Femur (tissue), 1 donor: ENCODE results near the gene MAP3K5.

Experiments used
- DNase-seq: peaks from one replicate; pipeline ENCODE4 v3.0.0-alpha.2; 2017

MAP3K5 gene

GRCh38 chr6:136672144-136672543, 120.1 kb downstream of the MAP3K5 start:
- DNase-seq, result no peak

GRCh38 chr6:136669299-136669699, 123.0 kb downstream of the MAP3K5 start:
- DNase-seq, result no peak

GRCh38 chr6:136668571-136668970, 123.7 kb downstream of the MAP3K5 start:
- no peak for DNase-seq

GRCh38 chr6:136666041-136666440, 126.2 kb downstream of the MAP3K5 start:
- no peak for DNase-seq

- no peak for DNase-seq
These were observed 129.7 kb downstream of the MAP3K5 start for GRCh38 chr6:136662347-136663237.

- no peak for DNase-seq
These were observed 131.6 kb downstream of the MAP3K5 start for GRCh38 chr6:136660727-136661126.

GRCh38 chr6:136659991-136660499, 132.2 kb downstream of the MAP3K5 start:
- DNase-seq, result no peak

- DNase-seq, result no peak
These were observed 133.6 kb downstream of the MAP3K5 start for GRCh38 chr6:136658711-136659110.

- DNase-seq, result no peak
These were observed 134.6 kb downstream of the MAP3K5 start for GRCh38 chr6:136657666-136658065.

- DNase-seq, result no peak
These were observed 136.2 kb downstream of the MAP3K5 start for GRCh38 chr6:136656121-136656520.

- no peak for DNase-seq
These were observed 136.8 kb downstream of the MAP3K5 start for GRCh38 chr6:136655239-136656014.

GRCh38 chr6:136654086-136654485, 138.2 kb downstream of the MAP3K5 start:
- DNase-seq, result no peak

- DNase-seq, result no peak
These were observed 139.6 kb downstream of the MAP3K5 start for GRCh38 chr6:136652656-136653055.

- DNase-seq, result no peak
These were observed 140.3 kb downstream of the MAP3K5 start for GRCh38 chr6:136651982-136652381.

- no peak for DNase-seq
These were observed 144.9 kb downstream of the MAP3K5 start for GRCh38 chr6:136647363-136647852.

GRCh38 chr6:136646377-136646776, 145.9 kb downstream of the MAP3K5 start:
- no peak for DNase-seq

- no peak for DNase-seq
These were observed 147.7 kb downstream of the MAP3K5 start for GRCh38 chr6:136644597-136644952.

GRCh38 chr6:136643850-136644596, 148.3 kb downstream of the MAP3K5 start:
- peak; percentile 86 for DNase-seq

- no peak for DNase-seq
These were observed 150.3 kb downstream of the MAP3K5 start for GRCh38 chr6:136641873-136642465.

- DNase-seq, result no peak
These were observed 151.1 kb downstream of the MAP3K5 start for GRCh38 chr6:136641166-136641565.

- DNase-seq, result no peak
These were observed 152.0 kb downstream of the MAP3K5 start for GRCh38 chr6:136640132-136640915.

GRCh38 chr6:136639702-136640101, 152.6 kb downstream of the MAP3K5 start:
- DNase-seq, result no peak
